Testis (tissue), 5 donors: ENCODE results near the gene TAF1B. TPM values are rescaled to one million over a fixed set of nuclear protein-coding genes. Genes with fewer than 3 reads are reported as not detected.

Source experiments
- DNase-seq: peaks from one replicate; pipeline ENCODE4 v3.0.0-alpha.2; 2019
- H3K27ac ChIP-seq, 2 donors: fragments of 200-600 bp; sonication (generic); one replicate each; pipeline ENCODE4 v1.5.1; 2019
- H3K27me3 ChIP-seq: fragments of 200-600 bp; sonication (generic); one replicate; pipeline ENCODE4 v1.5.1; 2019
- H3K36me3 ChIP-seq: fragments of 200-600 bp; sonication (generic); one replicate; pipeline ENCODE4 v1.5.1; 2017; ENCODE audit warnings: low read depth; ENCODE audit errors: missing control alignments
- H3K4me1 ChIP-seq: fragments of 200-600 bp; sonication (generic); one replicate; pipeline ENCODE4 v1.5.1; 2019
- H3K4me3 ChIP-seq, 2 donors: fragments of 200-600 bp; sonication (generic); one replicate each; pipeline ENCODE4 v1.5.1; 2017 to 2019
- H3K9me3 ChIP-seq: fragments of 200-600 bp; sonication (generic); one replicate; pipeline ENCODE4 v1.5.1; 2017
- CTCF ChIP-seq, 3 experiments: fragments of 450-650 bp in 2 of 3; fragments of 200-600 bp in 1 of 3; sonication (generic) in 1 of 3; IDR thresholded peaks; one replicate each; pipeline ENCODE4 v1.5.1; 2016 to 2019; ENCODE audit warnings: antibody characterized with exemption in 3 of 3, mild to moderate bottlenecking in 2 of 3, moderate library complexity in 1 of 3
- POLR2A ChIP-seq: fragments of 450-650 bp; IDR thresholded peaks from one replicate; pipeline ENCODE4 v1.6.1; 2017; ENCODE audit warnings: antibody characterized with exemption, mild to moderate bottlenecking, moderate library complexity
- WGBS, 2 donors: methylation state at CpG; one replicate each; pipeline ENCODE4 v1.1.5; 2018; 5-methylcytosine and 5-hydroxymethylcytosine counted together
- intact Hi-C: fragments of 100-400 bp; cut with DNase I; formaldehyde crosslinking; loops from one replicate; pipeline ENCODE4 v1.15.1; 2023; ENCODE audit warnings: low total_unique reads
- long read RNA-seq, 2 donors: transcript quantifications; one replicate each; lab custom pipeline, GENCODE V29; 2026
- polyA plus RNA-seq: library from polyadenylated mRNA; stranded (reverse); fragments of 350-450 nt; fragmentation: Illumina TruSeq; extraction: RNeasy Lipid Tissue Mini Kit (QIAGEN cat#74804); gene quantifications from one replicate; pipeline ENCODE4 v1.2.3, GENCODE V29; 2014; ENCODE audit warnings: low read depth, low replicate concordance; ENCODE audit not compliant: insufficient read depth
- total RNA-seq, 2 donors: library from RNA; depleted of rRNA; stranded (reverse); fragments of >200 nt; gene quantifications; one replicate each; pipeline ENCODE4 v1.2.3, GENCODE V29; 2016

The TAF1B gene
- 10 to 100 TPM; 22.0 TPM for total RNA-seq
- polyA plus RNA-seq = 13.3 TPM
- long read RNA-seq, donor 1, partial matches to known transcripts = 0 of 4 reads
- long read RNA-seq, donor 1, other reads (novel, unspliced or antisense) = 0 of 4 reads
- long read RNA-seq, donor 2, partial matches to known transcripts = 0 of 4 reads
- long read RNA-seq, donor 2, other reads (novel, unspliced or antisense) = 0 of 4 reads

DNA sequence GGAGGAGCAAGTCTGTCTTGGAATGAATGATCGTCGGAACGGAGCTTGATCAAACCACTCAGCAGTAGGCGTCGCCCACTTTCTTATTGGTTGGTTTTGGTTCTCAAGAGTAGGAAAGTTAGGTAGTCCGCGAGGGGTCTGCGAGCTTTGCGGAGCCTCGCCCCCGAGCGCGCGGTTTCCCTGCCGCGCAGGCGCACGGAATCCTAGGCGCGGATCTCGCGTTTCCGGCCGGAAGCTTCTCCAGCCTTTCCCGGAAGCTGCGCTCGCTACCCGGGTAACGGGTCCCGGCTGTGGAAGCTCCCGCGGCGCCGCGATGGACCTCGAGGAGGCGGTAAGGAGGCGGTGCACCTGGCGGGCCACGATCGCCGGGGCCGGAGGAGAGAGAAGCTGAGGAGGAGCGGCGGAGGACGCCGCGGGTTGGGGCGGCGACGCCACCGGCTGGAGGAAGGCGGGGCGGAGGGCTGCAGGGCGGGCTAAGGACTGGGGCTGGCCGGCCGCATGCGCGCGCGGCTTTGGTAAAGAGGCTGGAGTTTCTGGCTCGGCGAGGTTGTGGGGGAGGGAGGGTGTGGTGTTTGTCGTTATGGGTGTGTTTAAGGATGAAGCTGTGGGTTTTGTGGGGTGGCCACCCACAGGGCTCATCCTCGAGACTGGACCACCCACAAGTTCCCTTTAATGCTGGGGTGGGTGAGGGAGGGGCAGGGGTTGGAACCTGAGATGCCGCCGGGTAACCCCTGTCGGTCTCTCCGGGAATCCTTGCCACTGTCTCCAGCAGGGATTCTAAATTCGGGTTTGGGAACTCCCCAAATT lies at the start of gene TAF1B:
Gene TAF1B (plus strand): TSS at position 246 of the 807 bp plus-strand sequence. CDS start 68 bp downstream, at position 314.
- H3K4me1 ChIP-seq = peaks cover 6% of the 10 kb centered on the region
- H3K36me3 ChIP-seq = no peaks in the 10 kb centered on the region
- H3K27me3 ChIP-seq = no peaks in the 10 kb centered on the region
- intact Hi-C loops = no loop called here
- H3K27ac ChIP-seq = peak within 1 kb of the TSS; percentile 91 to 92
- no peaks in the 10 kb centered on the region for H3K9me3 ChIP-seq
- 0 to 1% methylated on average over 30 to 70 of the region's 70 CpGs for WGBS, 2 donors
- DNase-seq = peak; percentile 88
- no peak for TF ChIP-seq POLR2A
- TF ChIP-seq CTCF (IDR thresholded peaks at IDR 0.05) = no peak
- peak within 1 kb of the TSS; percentile 90 to 97 for H3K4me3 ChIP-seq

GRCh38 chr2:9793918-9794717 lies 49.2 kb upstream of the TAF1B start:
- no peaks in the 10 kb centered on the region for H3K36me3 ChIP-seq
- H3K27ac ChIP-seq = no peak overlapping the region
- TF ChIP-seq CTCF (IDR thresholded peaks at IDR 0.05) = no peak
- TF ChIP-seq POLR2A = no peak
- intact Hi-C loops = no loop called here
- 90 to 95% methylated on average over 14 to 17 of the region's 17 CpGs for WGBS, 2 donors
- no peaks in the 10 kb centered on the region for H3K9me3 ChIP-seq
- no peak for DNase-seq
- H3K4me1 ChIP-seq = no peaks in the 10 kb centered on the region
- no peaks in the 10 kb centered on the region for H3K27me3 ChIP-seq
- H3K4me3 ChIP-seq = no peak overlapping the region

GRCh38 chr2:9795071-9795470 lies 48.2 kb upstream of the TAF1B start:
- H3K27me3 ChIP-seq = no peaks in the 10 kb centered on the region
- no peaks in the 10 kb centered on the region for H3K9me3 ChIP-seq
- H3K4me3 ChIP-seq = no peak overlapping the region
- no peaks in the 10 kb centered on the region for H3K36me3 ChIP-seq
- 71 to 100% methylated on average over 4 to 6 of the region's 6 CpGs for WGBS, 2 donors
- TF ChIP-seq POLR2A = no peak
- TF ChIP-seq CTCF (IDR thresholded peaks at IDR 0.05) = no peak
- peaks cover 5% of the 10 kb centered on the region for H3K4me1 ChIP-seq
- intact Hi-C loops = no loop called here
- H3K27ac ChIP-seq = no peak overlapping the region
- DNase-seq = no peak

DNA sequence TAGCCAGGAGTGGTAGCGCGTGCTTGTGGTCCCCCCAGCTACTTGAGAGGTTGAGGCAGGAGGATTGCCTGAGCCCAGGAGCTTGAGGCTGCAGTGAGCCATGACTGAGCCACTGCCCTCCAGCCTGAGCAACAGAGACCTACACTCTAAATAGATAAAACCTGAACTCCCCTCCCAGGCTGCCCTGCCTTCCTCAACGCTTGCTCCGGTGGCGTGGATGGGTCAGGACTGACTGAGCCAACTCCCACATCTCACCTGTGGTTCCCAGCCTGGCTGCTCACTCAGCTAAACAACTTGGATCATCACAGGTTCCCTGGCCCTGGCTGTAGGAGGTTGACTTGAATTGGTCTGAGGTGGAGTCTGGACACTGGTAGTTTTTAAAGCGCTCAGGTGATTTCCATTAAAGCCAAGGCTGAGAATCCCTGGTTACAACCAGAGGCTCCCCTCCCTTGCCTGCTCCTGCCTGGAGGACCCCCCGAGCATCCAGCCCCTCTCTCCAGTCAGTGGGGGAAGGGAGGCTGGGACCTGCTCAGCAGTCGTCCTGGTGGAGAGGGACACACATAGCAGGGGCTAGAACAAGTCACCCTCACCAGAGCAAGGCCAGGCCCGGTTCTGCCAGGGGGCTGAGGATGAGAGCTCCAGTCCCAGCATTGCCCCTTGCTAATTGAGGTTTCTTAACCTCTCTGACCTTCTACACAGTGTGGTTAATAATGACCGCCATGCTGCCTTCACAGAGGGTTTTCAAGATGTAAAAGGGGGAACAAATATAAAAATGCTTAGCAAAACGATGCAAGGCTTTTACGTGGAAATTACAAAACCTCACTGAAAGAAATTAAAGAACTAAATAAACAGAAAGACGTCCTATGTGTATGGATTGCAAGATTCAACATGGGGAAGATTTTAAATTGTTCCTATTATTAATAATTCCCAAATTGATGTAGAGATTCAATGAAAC lies 46.9 kb upstream of the TAF1B start:
- no peak overlapping the region for H3K27ac ChIP-seq

More for the DNA sequence above, 46.9 kb upstream of the TAF1B start:
- TF ChIP-seq CTCF (IDR thresholded peaks at IDR 0.05) (peak in 1 of 3 experiments; percentile 14), POLR2A (no peak)
- Histone ChIP-seq H3K27me3 (no peaks in the 10 kb centered on the region), H3K4me1 (peaks cover 5% of the 10 kb centered on the region), H3K4me3 (no peak overlapping the region), H3K36me3 (no peaks in the 10 kb centered on the region), H3K9me3 (no peaks in the 10 kb centered on the region)
- no peak for DNase-seq
- intact Hi-C loops = no loop called here
- WGBS, 2 donors = 84 to 90% methylated on average over 9 to 13 of the region's 13 CpGs
